GM21529 (cell line): ENCODE data around the gene C4orf33.
"Not testable (repeated sequence)": the region's sequence is repeated elsewhere in the genome, so short reads cannot be mapped to it uniquely, and the experiment has no call there.

Experiments used
- ATAC-seq: cut with Tn5 transposase; IDR thresholded peaks from one replicate; pipeline ENCODE4 v1.9.1; 2021; ENCODE audit not compliant: unreplicated experiment

The C4orf33 gene

GRCh38 chr4:129126614-129127013 is 30.7 kb downstream of the C4orf33 start:
- not testable (repeated sequence) for ATAC-seq

GRCh38 chr4:129129143-129129542 is 33.2 kb downstream of the C4orf33 start:
- ATAC-seq: no peak

- ATAC-seq: no peak
Measured at GRCh38 chr4:129131343-129131742, 35.4 kb downstream of the C4orf33 start.

GRCh38 chr4:129136433-129136832 is 40.5 kb downstream of the C4orf33 start:
- ATAC-seq: no peak

- no peak for ATAC-seq
Measured at GRCh38 chr4:129138810-129139496, 43.0 kb downstream of the C4orf33 start.

- ATAC-seq: no peak
Measured at GRCh38 chr4:129140521-129140920, 44.6 kb downstream of the C4orf33 start.

- ATAC-seq: no peak
Measured at GRCh38 chr4:129143359-129143758, 47.4 kb downstream of the C4orf33 start.

- ATAC-seq: no peak
Measured at GRCh38 chr4:129144755-129145206, 48.8 kb downstream of the C4orf33 start.

- ATAC-seq: no peak
Measured at GRCh38 chr4:129145222-129145730, 49.3 kb downstream of the C4orf33 start.

- ATAC-seq: no peak
Measured at GRCh38 chr4:129146639-129147038, 50.7 kb downstream of the C4orf33 start.

GRCh38 chr4:129148892-129149291 is 52.9 kb downstream of the C4orf33 start:
- no peak for ATAC-seq

- no peak for ATAC-seq
Measured at GRCh38 chr4:129149906-129150305, 54.0 kb downstream of the C4orf33 start.

GRCh38 chr4:129152350-129152749 is 56.4 kb downstream of the C4orf33 start:
- ATAC-seq: no peak

GRCh38 chr4:129153700-129154099 is 57.7 kb downstream of the C4orf33 start:
- ATAC-seq: no peak

- no peak for ATAC-seq
Measured at GRCh38 chr4:129162450-129162849, 66.5 kb downstream of the C4orf33 start.

GRCh38 chr4:129163427-129163826 is 67.5 kb downstream of the C4orf33 start:
- no peak for ATAC-seq

- no peak for ATAC-seq
Measured at GRCh38 chr4:129164243-129164642, 68.3 kb downstream of the C4orf33 start.
